GM06990 (cell line): Measurements from ENCODE around the gene RGL3.
A peak's percentile ranks its signal among the peaks of the same experiment; 100 is the strongest.

Experiments used
- DNase-seq: peaks from one replicate; pipeline ENCODE4 v3.0.0-alpha.2; 2011; ENCODE audit not compliant: insufficient read length; ENCODE audit errors: extremely low read depth
- H3K27me3 ChIP-seq: replicated peaks from 2 replicates; pipeline ENCODE4 v1.6.0; 2011; ENCODE audit warnings: low read length; ENCODE audit not compliant: control insufficient read depth, insufficient read depth
- H3K36me3 ChIP-seq: 2 replicates; pipeline ENCODE4 v1.5.1; 2011; ENCODE audit warnings: low read length; ENCODE audit not compliant: control insufficient read depth, insufficient read depth
- H3K4me3 ChIP-seq: replicated peaks from 2 replicates; pipeline ENCODE4 v1.5.1; 2011; ENCODE audit warnings: low read depth, mild to moderate bottlenecking, control low read depth, low read length
- TF ChIP-seq, protein P1 (sequence below): IDR thresholded peaks from 2 replicates; pipeline ENCODE4 v1.5.1; 2011; ENCODE audit warnings: low read length, control low read depth, mild to moderate bottlenecking, inconsistent platforms; ENCODE audit not compliant: insufficient read depth, poor library complexity, severe bottlenecking

The RGL3 gene

DNA sequence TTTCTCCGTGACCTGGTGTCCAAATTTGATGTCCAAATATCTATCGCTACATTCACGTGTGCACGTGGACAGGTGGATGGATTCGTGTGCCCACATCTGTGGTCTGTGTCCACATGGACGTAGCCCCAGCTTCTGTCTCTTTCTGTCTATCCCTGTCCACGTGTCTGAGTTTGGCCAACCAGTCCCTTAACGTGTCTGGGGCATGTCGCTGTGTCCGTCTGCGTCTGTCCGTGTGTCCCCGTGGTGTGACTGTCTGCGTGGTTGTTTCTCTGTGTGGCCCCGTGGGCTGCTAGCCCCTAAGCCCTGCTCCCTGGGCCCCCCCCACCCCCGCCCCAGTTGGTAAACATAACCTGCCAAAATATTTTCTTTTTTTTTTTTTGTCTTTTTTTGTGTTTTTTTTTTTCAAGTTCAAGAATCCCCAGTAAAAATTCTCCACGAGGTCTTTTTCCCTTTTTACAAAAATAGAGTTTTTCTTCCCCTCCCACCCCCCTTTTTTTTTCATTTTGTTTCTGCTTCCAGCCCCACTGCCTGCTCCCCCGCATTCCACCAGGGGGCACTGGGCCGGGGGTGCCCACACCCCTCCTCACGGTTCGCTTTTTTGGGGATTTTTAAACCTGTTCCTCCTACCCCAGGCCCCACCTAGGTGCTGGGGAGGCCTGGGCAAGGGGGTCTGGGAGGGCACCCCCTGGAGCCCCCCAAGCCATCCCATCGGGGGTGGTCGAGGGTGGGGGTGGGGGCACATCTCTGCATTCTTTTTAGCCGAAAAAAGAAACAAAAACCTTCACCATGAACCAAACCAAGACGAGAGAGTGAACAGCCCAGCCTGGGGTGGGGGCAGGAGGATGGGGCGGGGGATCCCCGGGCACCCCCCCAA lies 34.6 kb upstream of the RGL3 start:
- Histone ChIP-seq H3K27me3 (no peaks in the 10 kb centered on the region), H3K36me3 (peaks cover 7% of the 10 kb centered on the region), H3K4me3 (peak overlapping the region; percentile 68)
- TF ChIP-seq, protein P1, sequence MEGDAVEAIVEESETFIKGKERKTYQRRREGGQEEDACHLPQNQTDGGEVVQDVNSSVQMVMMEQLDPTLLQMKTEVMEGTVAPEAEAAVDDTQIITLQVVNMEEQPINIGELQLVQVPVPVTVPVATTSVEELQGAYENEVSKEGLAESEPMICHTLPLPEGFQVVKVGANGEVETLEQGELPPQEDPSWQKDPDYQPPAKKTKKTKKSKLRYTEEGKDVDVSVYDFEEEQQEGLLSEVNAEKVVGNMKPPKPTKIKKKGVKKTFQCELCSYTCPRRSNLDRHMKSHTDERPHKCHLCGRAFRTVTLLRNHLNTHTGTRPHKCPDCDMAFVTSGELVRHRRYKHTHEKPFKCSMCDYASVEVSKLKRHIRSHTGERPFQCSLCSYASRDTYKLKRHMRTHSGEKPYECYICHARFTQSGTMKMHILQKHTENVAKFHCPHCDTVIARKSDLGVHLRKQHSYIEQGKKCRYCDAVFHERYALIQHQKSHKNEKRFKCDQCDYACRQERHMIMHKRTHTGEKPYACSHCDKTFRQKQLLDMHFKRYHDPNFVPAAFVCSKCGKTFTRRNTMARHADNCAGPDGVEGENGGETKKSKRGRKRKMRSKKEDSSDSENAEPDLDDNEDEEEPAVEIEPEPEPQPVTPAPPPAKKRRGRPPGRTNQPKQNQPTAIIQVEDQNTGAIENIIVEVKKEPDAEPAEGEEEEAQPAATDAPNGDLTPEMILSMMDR = peak; percentile 93
- no peak for DNase-seq

DNA sequence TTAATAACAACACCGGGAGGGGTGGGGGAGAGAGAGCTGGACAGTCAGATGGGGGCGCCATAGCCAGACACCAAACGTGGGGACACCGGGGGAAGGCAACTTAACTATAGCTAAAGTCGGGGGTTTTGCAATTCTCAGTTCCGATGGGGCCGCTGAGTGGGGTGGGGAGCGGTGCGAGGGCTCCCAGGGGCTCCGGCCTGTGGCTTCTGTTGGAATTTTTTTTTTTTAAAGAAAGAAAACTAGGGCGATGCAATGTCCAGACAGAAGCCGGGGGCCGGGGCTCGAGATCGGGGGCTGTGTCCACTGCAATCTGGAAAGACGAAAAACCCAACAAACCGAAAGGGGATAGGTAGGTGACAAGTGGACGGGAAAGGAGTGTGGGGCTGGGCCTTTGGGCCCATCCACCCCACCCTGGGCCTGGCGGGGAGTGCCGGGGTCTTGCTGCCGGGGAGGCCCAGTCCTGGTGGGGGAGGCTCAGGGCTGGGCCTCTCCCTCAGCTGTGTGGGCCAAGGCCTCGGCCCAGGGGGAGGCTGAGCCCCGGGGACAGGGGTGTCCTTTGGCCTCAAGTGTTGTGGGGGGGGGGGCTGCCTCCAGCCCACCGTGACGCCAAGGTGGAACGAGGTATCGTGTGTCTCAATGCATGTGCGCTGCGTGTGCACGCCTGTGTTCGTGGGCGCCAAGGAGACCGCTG lies 33.7 kb upstream of the RGL3 start:
- H3K27me3 ChIP-seq = no peaks in the 10 kb centered on the region
- DNase-seq = no peak
- peak overlapping the region; percentile 68 for H3K4me3 ChIP-seq
- TF ChIP-seq, protein P1 = peak; percentile 78
- H3K36me3 ChIP-seq = peaks cover 14% of the 10 kb centered on the region

DNA sequence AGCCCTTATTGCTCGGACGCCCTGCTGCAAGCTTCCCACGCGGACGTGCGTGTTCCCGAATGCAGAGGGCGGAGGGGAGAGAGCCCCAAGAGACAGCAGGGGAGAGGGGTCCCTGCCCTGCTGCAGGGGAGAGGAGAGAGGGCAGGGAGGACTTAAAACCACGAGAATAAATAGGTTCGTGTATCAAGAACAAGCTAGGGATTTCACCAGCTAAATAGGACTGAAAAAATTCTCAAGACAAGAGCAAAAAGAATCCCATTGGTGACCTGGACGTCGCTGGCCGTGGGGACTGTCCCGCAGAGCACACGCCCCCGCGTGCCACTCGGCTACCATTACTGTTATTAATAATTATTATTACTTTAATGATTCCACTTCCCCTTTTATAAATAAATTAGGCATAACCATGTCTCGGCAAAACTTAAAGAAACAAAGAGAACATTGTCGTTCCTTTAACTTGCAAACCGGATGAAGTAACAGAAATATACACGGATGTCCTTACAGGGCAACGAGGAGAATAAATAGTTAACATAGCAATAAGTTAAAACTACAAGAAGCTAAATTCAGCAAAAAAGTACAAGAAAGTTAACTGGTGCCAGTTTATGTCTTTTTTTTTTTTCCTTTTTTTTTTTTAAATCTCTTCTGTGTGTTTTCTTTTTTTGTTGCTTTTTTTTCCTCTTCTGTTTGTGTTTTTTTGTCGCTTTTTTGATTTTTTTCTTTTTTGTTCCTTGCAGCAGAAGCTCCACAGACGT lies 32.9 kb upstream of the RGL3 start:
- peak overlapping the region; percentile 68 for H3K4me3 ChIP-seq
- H3K36me3 ChIP-seq = peaks cover 20% of the 10 kb centered on the region
- TF ChIP-seq, protein P1 = no peak
- no peaks in the 10 kb centered on the region for H3K27me3 ChIP-seq
- DNase-seq = no peak

DNA sequence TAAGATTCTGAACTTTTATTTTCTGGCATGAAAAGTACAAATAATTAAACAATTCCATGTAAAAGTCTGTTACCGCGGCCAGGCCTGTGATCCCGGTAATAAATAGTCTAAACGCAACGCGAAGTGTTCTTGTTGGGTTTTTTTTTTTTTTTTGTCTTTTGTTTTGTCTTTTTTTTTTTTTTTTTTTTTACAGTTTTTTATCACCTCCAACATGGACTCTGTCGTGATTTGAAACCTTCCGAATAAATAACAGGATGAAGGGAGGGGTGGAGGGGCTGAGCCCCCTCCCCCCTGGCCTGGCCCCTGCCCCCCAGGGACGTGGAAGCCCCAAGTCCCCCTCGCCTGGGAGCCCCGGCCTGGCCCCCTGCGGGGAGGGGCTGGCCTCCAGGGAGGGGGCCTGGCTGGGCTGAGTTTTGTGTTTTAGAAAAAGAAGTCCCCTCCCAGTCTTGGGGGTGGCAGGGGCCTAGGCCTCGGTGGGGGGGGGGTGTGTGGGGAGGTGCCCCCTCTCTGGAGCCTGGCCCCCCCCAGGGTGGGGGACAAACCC lies 32.3 kb upstream of the RGL3 start:
- TF ChIP-seq, protein P1 = no peak

DNA sequence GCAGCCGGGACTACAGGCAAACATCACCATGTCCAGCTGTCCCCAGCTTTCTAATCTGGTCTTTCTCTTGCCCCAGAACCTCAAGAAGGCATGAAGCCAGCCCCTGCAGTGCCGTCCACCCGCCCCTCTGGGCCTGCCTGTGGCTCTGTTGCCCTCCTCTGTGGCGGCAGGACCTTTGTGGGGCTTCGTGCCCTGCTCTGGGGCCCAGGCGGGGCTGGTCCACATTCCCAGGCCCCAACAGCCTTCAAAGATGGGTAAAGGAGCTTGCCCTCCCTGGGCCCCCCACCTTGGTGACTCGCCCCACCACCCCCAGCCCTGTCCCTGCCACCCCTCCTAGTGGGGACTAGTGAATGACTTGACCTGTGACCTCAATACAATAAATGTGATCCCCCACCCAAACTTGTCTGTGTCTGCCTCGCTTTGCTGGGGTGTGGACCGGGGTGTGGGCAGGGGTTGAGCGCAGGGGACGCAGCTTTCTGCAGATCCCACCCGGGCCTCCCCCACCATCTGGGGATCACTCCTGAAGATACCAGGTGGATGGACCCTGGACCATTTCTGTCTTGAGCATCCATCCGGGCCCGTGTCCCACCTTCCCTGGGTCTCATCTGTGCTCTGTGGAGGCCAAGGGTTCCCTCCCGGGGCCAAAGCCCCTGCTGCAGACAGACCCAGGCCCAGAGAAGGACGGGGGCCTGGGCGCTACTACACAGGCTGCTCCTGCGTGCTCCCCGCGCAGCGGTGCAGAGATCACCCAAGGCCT lies 31.6 kb upstream of the RGL3 start:
- Histone ChIP-seq H3K36me3 (peaks cover 30% of the 10 kb centered on the region), H3K27me3 (no peaks in the 10 kb centered on the region), H3K4me3 (no peak overlapping the region)
- TF ChIP-seq, protein P1 = no peak
- no peak for DNase-seq

More for the DNA sequence above, 32.3 kb upstream of the RGL3 start:
- no peak for DNase-seq
- Histone ChIP-seq H3K27me3 (no peaks in the 10 kb centered on the region), H3K4me3 (peak overlapping the region; percentile 68), H3K36me3 (peaks cover 25% of the 10 kb centered on the region)
